HG03460 (cell line): Measurements from ENCODE around the gene MARCHF9.

Source experiments
- ATAC-seq: cut with Tn5 transposase; IDR thresholded peaks from one replicate; pipeline ENCODE4 v1.9.1; 2021; ENCODE audit not compliant: unreplicated experiment

MARCHF9 gene

GRCh38 chr12:57737467-57738460, 17.1 kb upstream of the MARCHF9 start:
- ATAC-seq, result no peak

- no peak for ATAC-seq
These were observed 16.2 kb upstream of the MARCHF9 start, which contains the start of gene AGAP2 for GRCh38 chr12:57738661-57739237. Gene AGAP2, minus strand, starts transcription at chr12:57738742. Its CDS starts 496 bp downstream, at chr12:57738246.

GRCh38 chr12:57739387-57739786, 15.5 kb upstream of the MARCHF9 start:
- no peak for ATAC-seq

DNA sequence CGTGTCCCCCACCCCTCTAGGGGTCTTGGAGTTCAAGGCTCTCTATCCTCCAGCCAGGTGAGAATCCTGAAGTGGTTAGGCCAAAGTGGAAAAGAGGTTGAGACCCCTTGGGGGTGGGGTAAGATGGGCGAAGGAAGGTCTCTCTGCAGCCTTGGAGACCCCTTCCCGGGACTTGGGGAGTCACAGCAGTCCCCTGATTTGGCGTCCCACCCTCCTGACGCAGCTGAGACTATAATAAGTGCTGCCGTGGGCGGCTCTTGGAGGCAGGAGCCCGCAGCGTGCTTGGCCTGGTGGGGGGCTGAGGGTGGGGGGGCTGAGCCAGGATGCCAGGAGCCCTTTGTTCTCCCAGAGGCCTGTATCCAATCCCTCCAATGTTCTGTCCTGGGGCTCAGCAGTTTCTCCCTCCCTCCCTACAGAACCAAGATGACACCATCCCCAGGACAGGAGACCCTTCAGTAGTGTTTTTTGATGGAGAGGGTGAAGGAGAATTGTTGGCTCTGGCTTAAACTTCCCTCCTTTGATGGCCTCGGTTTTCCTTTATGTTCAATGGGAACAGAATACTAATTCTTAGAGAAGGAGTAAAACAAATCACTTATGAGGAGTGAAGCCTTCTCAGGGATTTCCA, 14.9 kb upstream of the MARCHF9 start:
- no peak for ATAC-seq

GRCh38 chr12:57740656-57741412, 14.1 kb upstream of the MARCHF9 start:
- ATAC-seq, result peak; percentile 53

- ATAC-seq, result no peak
These were observed 13.5 kb upstream of the MARCHF9 start for GRCh38 chr12:57741413-57741789.

GRCh38 chr12:57741844-57742738, 12.8 kb upstream of the MARCHF9 start:
- peak; percentile 56 for ATAC-seq

DNA sequence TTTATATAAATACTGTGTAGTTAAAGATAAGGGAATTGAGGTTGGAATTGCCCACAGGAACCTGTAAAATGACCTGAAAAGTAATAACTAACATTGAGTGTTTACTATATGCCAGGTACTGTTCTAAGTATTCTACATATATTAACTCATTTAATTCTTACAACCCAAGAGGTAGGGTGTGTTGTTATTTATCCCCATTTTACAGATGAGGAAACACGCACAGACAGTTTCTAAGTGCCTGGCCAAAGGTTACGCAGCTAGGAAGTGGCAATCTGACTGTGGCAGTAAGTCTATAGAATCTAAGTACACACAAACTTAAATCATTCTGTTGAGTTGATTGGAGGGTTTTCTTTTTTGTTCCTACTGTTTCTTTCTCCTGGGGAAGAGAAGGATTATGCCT, 11.1 kb upstream of the MARCHF9 start:
- ATAC-seq, result no peak

GRCh38 chr12:57744194-57744776, 10.6 kb upstream of the MARCHF9 start:
- ATAC-seq, result peak; percentile 32

DNA sequence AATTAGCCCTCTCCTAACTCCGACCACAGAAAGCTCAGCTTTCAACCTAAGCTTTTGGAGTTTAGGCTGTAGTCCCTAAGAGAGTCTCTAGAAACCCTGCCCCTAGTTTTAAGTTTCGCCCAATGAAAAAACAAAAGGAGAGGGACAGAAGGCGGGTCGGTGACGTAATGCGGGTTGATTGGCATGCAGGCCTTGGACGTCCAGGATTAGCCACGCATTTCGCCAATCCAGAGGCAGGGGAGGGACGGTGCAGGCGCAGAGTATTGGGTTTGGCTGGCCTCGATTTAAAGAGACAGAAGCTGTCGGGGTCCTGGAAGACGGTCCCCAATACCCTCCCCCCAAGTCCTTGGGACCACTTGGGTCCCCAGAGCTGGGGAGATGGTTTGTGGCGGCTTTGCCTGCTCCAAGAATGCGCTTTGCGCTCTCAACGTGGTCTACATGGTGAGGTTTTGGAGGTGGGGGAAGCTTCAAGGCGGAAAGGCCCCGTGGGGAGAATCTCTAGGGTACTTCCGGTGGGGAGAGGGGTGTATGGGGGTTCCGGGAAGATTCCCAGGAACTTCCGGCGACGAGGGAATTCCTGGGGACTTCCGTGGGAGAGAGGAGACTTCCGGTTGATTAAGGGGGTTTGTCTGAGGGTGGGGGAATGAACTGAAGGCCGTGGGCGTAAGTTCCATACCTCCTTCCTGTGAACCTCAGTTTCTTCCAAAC, 10.0 kb upstream of the MARCHF9 start, which contains the start of gene TSPAN31:
TSPAN31 (plus strand) TSS at position 263 of the 708 bp plus-strand sequence; CDS start at position 379, 116 bp downstream.
- peak; percentile 78 for ATAC-seq

DNA sequence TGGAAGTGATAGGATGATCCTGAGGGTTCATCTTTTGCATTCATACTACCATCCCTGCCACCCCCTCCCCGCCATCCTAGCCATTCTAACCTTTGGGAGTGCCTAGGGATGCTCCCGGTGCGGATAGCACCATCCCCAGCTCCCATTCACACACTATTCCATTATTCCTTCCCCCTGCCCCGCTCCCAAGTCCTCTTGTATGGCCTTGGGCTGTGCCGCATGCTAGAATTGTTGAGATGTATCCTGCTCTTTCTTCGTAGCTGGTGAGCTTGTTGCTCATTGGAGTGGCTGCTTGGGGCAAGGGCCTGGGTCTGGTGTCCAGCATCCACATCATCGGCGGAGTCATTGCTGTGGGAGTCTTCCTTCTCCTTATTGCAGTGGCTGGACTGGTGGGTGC, 9.4 kb upstream of the MARCHF9 start:
- no peak for ATAC-seq

DNA sequence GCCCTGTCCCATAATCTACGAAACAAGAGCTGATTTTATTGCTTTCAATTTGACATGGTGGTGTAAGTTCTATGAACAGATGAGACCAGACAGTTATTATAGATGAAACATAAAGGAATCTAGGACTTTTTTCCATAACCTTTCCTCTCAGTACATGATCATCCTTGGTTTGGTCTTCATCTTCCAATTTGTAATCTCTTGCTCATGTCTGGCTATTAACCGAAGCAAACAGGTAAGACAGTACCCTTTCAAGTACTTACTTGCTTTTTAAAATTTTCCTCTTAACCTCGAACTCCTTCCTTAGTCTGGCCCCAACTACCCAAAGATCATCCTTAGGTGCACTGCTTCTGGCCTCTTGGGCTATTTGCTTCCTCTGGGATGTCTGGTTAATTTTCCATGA, 8.9 kb upstream of the MARCHF9 start:
- no peak for ATAC-seq

DNA sequence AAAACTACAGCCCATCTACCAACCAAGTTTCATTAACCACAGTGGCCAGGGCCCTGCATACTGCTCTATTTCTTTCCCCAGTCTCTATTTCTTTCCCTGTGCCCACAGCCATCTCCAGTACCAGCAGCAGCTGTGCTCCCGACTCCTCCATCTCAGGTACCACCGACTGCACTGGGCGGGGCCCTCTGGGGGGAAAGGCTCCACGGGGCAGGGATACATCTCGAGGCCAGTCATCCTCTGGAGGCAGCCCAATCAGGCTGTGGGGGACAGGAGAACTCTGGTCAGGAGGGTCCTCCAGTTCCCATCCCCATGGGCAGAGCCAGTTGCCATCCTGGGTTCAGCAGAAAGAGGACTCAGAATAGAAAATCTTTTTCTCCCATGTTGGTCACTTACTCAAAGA, 5.8 kb upstream of the MARCHF9 start:
- no peak for ATAC-seq

GRCh38 chr12:57750561-57751431, 4.1 kb upstream of the MARCHF9 start:
- ATAC-seq, result no peak

- ATAC-seq, result no peak
These were observed 3.5 kb upstream of the MARCHF9 start for GRCh38 chr12:57751432-57751787.

GRCh38 chr12:57751788-57752667, 2.9 kb upstream of the MARCHF9 start, which contains the start of gene CDK4:
Gene CDK4, minus strand, starts transcription at chr12:57752310. Its CDS starts 593 bp downstream, at chr12:57751717.
- ATAC-seq, result peak; percentile 61

DNA sequence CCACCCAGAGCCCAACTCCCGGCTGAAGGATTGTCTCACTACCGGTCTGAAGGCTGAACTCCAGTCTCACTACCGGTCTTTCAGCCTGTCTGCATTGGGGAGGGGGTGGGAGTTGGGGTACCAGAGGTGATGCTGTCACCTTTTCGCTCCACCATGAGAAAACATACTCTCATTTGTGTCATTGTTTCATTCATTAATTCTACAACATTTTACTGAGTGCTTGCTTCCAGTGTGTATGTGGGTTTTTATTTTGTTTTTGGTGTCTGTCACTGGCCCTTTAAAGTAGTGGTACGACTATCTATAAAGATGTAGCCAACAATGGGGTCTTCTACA, 2.3 kb upstream of the MARCHF9 start:
- no peak for ATAC-seq
